ENCODE results near the gene STPG3. TPM values are rescaled to one million over a fixed set of nuclear protein-coding genes. Genes with fewer than 3 reads are reported as not detected.
A peak's percentile ranks its signal among the peaks of the same experiment; 100 is the strongest.

Gene STPG3
- polyA plus RNA-seq, 1 donor = 0.18 TPM

DNA sequence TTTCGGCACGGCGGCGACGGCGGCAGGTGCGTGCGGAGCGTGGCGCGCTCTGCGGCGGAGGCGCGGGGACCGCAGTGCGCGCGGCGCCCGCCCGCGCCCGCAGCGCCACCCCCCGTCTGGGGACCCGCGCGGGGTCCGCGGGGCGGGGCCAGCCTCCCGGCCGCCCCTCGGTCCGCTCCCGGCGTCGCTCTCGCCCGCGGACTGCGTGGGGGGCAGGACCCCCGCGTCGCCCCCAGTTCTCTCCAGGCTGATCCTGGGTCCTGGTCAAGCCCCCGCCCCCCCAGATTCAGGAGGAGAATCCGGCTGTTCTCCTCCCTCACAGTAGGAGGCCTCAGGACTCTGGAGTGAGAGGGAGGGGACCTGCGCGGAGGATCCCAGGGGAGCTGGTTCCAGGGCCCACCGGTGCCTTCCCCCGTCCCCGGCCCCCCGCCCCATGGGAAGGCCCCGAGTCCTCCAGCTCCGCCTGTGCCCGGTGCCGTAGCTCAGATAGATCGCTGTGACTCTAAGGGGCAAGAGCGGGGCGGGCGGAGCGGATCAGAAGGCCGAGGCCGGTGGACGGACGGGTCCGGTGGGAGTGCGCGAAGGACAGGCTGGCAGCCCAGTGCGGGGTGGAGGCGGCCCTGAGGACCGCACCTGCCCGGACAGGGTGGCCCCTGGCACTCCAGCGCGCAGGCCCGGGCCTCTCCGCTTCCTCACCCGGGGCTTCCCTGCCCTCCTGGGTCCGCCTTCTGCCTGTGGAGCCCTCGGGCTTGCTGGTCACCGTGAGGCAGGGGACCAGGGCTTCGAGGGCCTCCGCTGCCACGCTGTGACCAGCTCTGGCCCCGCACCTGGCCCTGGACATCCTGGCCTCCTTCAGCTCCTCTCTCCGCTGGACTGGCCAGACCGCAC is 28.7 kb upstream of the STPG3 start, which contains the start of gene RNF208:
RNF208 (minus strand) TSS at position 51 of the 888 bp plus-strand sequence. CDS start 1,028 bp downstream, outside the sequence.
- DNase-seq (ENCODE audit: low read depth) = no peak

DNA sequence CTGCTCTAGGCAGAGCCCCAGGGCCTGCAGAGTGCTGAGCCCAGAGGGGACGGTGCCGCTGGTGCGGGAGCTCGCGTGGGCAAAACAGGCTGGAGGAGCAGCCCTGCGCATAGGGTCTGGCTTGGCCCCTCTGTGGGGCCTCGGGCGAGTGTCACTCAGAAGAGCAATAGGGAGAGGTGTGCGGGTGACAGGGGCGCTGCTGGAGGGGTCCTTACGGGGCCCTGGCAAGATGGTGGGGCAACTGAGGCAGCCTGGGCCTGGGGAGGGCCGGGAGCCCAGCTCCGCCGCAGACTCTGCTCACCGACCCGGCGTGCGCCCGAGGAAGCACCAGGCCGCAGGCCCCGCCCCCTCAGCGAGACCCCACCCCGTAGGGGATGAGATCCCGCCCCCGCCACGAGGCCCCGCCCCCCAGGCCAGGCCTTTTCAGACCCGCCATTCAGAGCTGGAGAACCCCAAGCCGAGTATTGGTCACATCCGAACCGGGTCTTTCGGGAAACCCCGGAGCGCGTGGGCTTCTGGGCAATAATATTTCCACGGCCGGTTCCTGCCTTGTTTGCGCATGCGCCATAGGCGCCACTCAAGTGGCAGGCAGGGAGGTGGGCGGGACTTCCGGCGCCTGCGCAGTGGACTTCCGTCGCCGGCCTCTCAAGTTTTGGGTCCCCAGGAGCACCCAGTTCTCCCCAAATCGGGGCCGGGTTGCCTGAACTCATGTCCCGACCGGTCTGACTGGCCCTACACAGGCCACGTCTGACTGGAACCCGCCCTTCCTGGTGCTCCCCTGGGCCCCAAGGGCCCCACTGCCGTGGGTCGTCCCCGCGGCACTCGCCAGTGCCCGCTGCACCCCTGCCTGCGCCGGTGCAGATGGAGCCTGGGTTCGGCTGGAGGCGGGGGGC is 27.8 kb upstream of the STPG3 start:
- peak; percentile 93 for DNase-seq (ENCODE audit: low read depth)

DNA sequence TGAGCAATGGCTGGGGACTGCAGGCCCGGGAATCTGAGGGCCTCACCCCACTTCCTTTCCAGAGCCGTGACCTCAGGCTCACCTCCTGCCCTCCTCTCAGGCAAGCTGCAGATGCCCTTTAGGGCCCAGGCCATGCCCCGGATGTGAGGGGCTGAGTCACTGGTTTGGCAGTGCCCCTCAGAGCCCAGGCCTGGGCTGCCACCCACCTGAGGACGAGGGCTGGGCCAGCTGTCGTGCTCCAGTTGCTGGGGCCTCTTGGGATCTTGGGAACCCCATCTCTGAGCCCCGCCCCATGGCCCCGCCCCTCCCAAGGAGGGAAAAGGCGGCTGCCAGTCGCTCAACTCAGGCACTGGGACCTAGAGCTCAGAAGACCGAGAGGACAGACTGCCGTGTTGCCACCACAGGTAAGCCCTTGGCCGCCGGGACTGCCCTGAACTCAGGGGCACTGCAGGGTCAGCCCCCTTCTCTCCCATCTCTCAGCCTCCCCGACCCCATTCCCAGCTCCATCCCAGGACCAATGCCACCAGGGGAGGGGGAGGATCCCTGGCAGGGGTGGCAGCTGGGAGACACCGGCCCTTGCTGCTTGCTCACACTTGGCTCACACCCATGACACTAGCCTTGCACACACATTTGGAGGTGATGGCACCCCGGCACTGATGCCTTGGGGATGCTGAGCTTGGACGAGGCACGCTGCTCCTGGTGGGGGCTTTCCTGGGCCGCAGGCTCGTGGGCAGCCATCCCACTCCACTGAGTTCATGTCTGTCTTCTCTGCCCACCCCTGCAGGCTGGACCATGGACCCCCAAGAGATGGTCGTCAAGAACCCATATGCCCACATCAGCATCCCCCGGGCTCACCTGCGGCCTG is 26.0 kb upstream of the STPG3 start, which contains the start of gene CYSRT1:
CYSRT1 (plus strand) TSS at position 345 of the 865 bp plus-strand sequence; CDS start at position 793, 448 bp downstream.
- no peak for DNase-seq (ENCODE audit: low read depth)

DNA sequence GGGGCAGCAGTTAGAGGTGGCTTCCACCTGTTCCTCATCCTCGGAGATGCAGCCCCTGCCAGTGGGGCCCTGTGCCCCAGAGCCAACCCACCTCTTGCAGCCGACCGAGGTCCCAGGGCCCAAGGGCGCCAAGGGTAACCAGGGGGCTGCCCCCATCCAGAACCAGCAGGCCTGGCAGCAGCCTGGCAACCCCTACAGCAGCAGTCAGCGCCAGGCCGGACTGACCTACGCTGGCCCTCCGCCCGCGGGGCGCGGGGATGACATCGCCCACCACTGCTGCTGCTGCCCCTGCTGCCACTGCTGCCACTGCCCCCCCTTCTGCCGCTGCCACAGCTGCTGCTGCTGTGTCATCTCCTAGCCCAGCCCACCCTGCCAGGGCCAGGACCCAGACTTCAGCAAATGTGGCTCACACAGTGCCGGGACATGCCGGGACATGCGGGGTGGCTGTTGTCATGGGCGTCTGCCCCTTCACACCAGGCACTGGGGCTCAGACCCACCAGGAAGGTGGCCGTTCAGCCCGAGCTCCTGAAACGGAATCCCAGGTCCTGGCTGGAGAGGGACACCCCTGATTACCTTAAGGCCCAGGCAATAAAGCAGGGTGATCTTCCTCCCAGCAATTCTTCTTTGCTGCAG is 25.3 kb upstream of the STPG3 start:
- no peak for DNase-seq (ENCODE audit: low read depth)

DNA sequence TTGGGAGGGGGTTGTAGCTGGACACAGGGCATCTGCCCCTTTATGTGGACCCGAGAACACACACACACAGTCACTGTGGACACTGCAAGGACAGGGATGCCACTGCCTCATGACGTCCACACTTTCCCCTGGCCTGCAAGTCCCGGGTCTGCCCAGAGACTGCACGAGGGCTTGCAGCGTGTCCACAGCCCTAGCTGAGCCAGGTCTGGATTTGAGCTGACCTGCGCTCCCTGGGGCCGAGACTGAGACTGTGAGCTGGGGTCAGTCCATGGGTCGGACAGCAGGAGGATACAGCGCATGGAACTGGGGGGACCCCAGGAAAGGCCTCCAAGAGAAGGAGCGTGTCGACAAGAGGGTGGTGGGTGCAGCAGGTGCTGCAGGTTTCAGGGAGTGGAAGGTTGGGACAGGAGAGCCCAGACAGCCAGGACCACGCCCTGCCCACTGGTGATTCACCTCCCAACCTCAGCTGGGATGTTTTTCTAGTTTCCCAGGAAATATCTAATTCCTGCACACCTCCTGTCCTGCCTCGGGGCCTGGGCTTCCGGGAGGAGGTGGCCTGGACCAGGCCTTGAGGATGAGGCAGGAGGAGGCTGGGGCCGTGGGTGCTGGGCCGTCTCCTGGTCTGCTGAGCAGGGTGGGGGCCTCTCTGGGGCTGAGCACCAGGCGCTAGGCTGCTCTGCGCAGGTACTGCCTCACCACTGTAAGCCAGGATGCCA is 24.6 kb upstream of the STPG3 start:
- DNase-seq (ENCODE audit: low read depth) = no peak

DNA sequence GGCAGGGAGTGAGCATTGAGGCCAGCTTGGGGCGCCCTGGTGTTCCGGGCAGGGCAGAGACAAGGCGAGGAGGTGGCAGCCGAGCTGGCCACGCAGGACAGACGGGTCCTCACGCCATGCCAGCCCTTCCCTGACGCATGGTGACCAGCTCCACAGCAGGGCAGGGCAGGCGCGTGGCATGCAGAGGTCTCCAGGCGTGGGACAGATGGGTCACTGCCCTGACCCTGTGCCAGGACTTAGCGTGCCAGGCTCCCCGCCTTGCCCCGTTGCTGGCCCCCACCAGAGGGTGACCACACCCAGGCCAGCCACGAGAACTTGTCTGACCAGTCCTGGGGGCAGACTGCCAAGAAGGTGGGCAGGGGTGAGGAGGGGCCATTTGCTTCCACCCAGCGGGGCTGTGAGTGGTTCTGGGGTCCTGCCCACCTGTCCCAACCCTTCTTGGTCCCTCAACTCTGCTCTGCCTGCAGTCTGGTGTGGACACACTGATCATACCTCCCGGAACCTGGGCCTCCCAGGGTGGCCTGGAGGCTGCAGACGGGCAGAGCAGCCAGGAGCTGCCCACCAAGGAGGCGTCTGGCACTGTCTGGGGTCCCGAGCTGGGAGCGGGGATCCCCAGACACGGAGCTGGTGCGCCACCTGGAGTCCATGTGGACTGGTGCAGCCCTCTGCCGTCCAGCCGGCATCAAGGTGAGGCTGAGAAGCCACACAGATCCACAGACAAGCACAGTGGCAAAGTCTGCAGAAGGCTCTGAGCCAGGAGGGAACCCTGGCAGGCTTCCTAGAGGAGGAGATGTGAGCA is 23.8 kb upstream of the STPG3 start, which contains the start of gene RNF224:
RNF224 (plus strand) TSS at position 449 of the 799 bp plus-strand sequence. CDS start 834 bp downstream, outside the sequence.
- no peak for DNase-seq (ENCODE audit: low read depth)

DNA sequence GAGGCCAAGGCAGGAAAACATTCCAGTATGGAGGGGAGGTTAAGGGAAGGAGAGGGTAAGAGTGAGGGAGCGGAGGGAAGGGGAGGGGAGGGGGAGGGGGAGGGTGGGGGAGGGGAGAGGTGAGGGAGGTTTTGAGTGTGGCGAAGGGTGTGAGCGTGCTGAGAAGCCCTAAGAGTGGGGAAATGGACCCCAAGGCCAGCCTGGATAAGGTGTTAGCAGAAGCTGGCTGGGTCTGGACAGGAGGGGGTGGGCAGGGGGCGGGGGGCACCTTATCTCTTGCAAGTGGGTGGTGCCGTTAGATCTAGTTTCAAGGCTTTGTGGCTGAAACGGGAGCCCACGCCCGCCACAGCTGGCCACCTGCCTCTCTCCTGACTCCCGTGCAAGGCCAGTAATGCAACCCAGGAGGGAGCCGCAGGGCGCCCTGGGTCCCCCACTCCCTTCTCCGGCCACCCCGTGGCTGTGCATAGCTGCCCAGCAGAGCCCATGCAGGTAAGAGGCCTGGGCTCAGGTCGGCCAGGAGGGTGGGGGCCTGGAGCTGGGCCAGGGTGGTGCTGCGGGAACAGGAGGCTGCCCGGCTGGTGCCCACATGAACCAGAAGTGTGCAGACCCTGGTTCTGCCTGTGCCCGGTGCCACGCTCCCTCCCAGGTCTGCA is 23.1 kb upstream of the STPG3 start:
- no peak for DNase-seq (ENCODE audit: low read depth)

DNA sequence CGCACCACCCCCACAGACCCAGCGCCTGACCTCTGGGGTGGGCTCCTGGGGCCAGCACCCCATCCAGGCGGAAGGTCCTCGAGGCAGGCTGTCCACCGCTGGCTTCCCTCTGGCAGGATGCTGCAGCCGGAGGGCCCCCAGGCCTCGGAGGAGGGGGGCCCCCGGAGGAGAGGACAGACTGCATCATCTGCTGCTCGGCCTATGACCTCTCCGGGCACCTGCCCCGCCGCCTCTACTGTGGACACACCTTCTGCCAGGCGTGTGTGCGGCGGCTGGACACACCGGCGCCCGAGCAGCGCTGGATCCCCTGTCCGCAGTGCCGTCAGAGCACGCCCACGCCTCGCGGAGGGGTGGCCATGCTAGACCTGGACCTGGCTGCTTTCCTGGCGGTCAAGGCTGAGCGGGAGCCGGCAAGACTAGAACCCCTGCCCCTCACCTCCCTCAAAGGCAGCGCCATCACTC is 22.5 kb upstream of the STPG3 start:
- no peak for DNase-seq (ENCODE audit: low read depth)

DNA sequence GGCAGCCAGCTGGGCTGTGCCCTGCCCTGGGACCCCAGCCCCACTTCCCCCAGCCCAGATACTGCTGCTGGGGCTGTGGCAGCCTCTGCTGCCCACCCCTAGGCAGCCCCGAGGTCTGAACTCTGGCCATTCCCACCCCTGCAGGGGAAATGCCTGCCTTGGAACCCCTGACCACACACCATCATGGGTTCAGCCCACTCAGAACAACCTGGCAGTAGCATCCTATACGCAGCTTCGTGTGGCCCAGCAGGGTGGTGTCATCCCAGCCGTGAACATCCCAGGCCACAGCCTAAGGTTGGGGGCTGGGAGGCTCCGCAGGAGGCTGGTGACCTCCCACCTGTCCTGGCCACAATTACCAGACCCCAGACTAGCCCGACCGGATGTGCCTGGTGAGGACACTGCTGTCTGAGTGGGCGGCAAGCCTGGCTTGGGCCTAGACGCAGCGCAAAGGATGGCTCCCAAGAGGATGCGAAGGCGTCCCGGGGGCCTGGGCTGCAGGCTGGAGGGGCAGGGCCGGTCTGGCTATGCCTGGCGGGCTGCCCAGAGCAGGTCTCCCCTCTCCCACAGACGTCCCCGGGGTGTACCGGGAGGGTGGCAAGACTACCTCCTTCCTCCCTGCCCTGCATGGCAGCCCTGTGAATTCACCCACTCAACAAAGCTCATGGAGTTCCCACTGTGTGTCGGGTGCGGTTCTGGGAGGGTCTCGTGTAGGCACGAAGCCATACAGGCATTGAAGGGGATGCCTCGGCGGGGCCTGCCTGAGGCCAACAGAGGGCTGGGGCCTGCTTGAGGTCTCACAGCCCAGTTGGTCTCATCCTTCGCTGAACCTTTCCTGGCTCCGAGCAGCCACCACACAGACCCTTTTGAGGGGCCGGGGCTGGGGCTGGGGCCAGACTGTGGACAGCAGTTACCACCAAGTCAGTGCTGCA is 21.9 kb upstream of the STPG3 start:
- DNase-seq (ENCODE audit: low read depth) = no peak

DNA sequence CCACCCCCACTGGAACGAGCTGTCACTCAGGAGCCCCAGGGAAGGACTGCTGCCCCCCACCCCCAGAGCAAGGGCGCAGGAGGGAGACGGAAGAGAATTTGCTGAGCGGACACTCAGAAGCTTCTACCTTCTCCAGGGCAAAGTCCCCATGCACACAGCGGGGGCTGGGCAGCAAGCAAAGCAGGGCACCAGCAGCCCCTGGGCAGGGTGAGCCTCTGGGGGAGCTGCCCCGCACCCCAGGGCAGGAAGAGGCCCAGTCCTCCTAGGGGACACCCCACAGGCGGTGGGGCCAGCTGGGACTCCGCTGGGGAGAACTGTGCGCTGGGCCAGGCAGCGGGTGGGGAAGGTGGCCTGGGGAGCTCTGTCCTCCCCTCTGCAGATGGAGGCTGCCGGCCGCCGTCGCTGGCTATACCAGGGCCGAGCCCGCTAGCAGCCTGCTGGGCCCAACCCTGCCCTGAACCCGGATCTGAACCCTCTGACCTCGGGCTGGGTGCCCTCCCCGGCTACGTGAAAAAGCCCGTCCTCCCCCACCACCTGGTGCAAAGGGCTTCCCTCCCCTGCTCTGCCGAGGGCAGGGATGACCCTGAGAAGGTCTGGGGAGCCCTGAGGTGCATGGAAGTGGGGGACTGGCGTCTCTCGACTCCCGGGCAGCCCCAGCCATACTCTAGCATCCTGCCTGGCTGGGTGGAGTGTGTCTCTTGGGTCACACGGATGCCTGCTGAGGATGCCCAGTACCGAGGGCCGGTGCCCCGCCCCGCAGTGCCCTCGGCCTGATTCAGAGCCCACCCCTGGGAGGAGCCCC is 21.0 kb upstream of the STPG3 start:
- DNase-seq (ENCODE audit: low read depth) = no peak

DNA sequence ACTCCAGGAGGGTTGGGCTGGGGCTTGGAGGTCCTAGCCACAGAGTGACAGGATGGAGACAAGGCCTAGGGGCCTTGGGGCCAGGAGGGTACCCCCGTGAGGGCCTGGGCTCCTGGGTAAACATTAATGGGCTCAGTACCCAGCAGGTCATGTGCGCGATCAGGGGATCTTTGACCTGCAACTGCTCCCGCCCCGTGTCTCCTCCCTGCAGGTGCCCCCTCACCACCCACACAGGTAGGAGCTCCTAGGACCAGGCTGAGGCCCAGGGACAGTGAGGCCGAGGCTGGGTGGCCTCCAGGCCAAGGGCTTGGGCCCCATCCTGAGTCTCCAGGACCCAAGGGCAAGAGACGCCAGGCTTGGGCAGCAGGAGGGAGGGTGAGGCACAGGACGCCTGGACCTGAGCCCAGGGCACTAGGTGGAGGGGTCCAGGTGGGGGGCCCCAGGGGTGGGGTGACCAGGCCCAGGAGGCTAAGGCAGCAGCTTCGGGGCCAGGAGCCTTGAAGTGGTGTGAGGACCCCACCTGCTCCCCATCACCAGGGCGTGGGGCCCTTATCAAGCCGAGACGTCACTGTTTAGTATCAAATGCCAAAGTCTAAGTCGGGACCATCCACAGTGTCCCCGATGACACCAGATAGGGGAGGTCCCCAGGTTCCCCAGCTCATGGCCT is 20.2 kb upstream of the STPG3 start, which contains the start of gene SLC34A3:
SLC34A3 (plus strand) TSS at position 197 of the 667 bp plus-strand sequence. CDS start 802 bp downstream, outside the sequence.
- DNase-seq (ENCODE audit: low read depth) = no peak

DNA sequence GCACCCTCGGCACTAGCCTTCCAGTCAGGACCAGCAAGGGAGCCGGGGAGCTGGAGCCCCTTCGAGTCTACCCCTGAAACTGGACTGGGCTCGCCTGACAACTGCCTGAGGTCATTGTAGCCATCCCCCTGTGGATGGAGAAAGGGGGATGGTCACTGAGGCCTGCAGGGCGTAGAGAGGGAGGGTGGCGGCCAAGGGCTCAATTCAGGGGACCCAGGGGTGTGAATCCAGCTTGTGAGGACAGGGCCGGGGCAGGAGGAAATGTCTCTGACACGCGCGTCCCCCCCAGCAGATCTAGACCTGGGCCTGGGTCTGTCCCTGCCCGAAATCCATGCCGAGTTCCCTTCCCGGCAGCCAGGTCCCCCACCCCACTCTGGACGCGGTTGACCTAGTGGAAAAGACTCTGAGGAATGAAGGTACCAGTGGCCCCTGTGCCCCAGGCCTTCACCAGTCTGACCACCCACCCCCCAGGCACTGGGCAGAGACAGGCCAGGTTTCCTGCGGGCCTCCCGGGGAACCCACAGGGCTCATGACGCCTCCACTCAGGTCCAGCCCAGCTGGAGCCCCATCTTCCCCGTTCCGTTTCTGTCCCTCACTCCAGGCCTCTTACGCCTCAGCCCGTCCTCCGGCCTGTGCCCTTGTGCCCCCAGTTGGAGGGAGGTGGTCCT is 19.6 kb upstream of the STPG3 start:
- no peak for DNase-seq (ENCODE audit: low read depth)

DNA sequence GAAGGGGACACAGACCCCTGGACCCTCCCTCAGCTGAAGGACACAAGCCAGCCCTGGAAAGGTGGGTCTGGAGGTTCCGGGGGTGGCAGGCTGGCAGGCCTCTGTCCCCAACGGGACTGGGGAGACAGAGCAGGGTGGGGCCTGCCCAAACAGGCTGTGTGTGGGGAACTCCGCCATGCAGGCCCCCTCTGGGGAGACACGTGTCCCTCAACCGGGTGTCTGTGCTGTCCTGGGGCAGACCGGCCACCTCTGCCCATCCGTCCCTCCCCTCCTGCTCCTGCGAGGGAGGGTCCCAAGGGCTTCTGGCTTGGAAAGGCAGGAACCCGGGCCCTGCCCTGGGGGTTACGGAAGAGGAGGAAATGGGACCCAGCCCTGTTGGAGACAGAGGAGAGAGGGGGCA is 19.0 kb upstream of the STPG3 start:
- DNase-seq (ENCODE audit: low read depth) = no peak

DNA sequence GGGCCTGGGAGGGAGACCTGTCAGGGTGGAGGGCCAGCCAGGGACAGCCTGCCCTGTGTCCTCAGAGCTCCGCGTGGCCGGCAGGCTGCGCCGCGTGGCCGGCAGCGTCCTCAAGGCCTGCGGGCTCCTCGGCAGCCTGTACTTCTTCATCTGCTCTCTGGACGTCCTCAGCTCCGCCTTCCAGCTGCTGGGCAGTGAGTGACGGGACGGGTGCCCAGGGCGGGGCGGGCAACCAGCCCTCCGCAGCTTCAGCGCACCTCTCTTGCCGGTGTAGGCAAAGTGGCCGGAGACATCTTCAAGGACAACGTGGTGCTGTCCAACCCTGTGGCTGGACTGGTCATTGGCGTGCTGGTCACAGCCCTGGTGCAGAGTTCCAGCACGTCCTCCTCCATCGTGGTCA is 18.6 kb upstream of the STPG3 start:
- no peak for DNase-seq (ENCODE audit: low read depth)

Data from forelimb muscle (tissue), 1 donor.